A673 (cell line): ENCODE results near the gene GRID1.

ENCODE experiments used
- CTCF ChIP-seq: fragments of 300-800, 200-600 bp; sonication (generic); conservative IDR thresholded peaks from 2 replicates; pipeline ENCODE4 v1.5.1; 2017; ENCODE audit warnings: low read depth, mild to moderate bottlenecking, antibody characterized with exemption, low read length, moderate library complexity, mixed read lengths
- EZH2 ChIP-seq: fragments of 200-600 bp; sonication (generic); IDR thresholded peaks from 2 replicates; pipeline ENCODE4 v1.6.1; 2017; ENCODE audit warnings: borderline replicate concordance, low read depth, mild to moderate bottlenecking, mixed read lengths, antibody characterized with exemption, low read length; ENCODE audit not compliant: poor library complexity, severe bottlenecking

- no peak for TF ChIP-seq CTCF
- TF ChIP-seq EZH2, result no peak
Observed at GRCh38 chr10:86266446-86267242, 100.0 kb downstream of the GRID1 start.
